Body of pancreas (tissue), 4 donors: ENCODE results near the gene SLC16A7. TPM values are rescaled to one million over a fixed set of nuclear protein-coding genes. Genes with fewer than 3 reads are reported as not detected.

Experiments
- ATAC-seq: fragments of 150-250 bp; one replicate; pipeline ENCODE4 v1.9.1; 2016
- DNase-seq, 4 donors: peaks; one replicate each; pipeline ENCODE4 v3.0.0-alpha.2; 2019
- H3K27ac ChIP-seq, 4 donors: fragments of 200-600 bp; sonication (generic); 1 replicate in 3 of 4; 2 replicates in 1 of 4; pipeline versions ENCODE4 v1.5.1 to v1.6.1; 2016 to 2019; ENCODE audit warnings: mild to moderate bottlenecking in 1 of 4, mixed read lengths in 1 of 4, moderate library complexity in 1 of 4
- H3K27me3 ChIP-seq, 2 donors: fragments of 200-600 bp; sonication (generic); one replicate each; pipeline ENCODE4 v1.6.0; 2016; ENCODE audit warnings: mild to moderate bottlenecking in 1 of 2
- H3K36me3 ChIP-seq, 2 donors: fragments of 200-600 bp; sonication (generic); replicated peaks in 1 of 2; 2 replicates each; pipeline ENCODE4 v1.5.1; 2016; ENCODE audit warnings: low read depth in 2 of 2; ENCODE audit not compliant: insufficient read depth in 1 of 2
- H3K4me1 ChIP-seq: fragments of 200-600 bp; sonication (generic); one replicate; pipeline ENCODE4 v1.6.0; 2016
- H3K4me3 ChIP-seq, 2 donors: fragments of 200-600 bp; sonication (generic); 1 replicate in 1 of 2; 2 replicates in 1 of 2; pipeline ENCODE4 v1.5.1; 2016 to 2019
- H3K9me3 ChIP-seq, 3 donors: fragments of 200-600 bp; sonication (generic); 1 replicate in 2 of 3; 2 replicates in 1 of 3; pipeline ENCODE4 v1.5.1; 2016
- CTCF ChIP-seq, 7 experiments: fragments of 450-650 bp in 4 of 7; fragments of 200-600 bp in 3 of 7; sonication (generic) in 3 of 7; IDR thresholded peaks; one replicate each; pipeline ENCODE4 v1.5.1; 2016 to 2019; ENCODE audit warnings: antibody characterized with exemption in 7 of 7
- POLR2A ChIP-seq, 3 donors: fragments of 450-650 bp; IDR thresholded peaks; one replicate each; pipeline ENCODE4 v1.6.1; 2016; ENCODE audit warnings: antibody characterized with exemption in 3 of 3, mild to moderate bottlenecking in 2 of 3
- WGBS, 2 donors: methylation state at CpG; one replicate each; pipeline ENCODE4 v1.1.5; 2017; 5-methylcytosine and 5-hydroxymethylcytosine counted together
- intact Hi-C: fragments of 100-400 bp; cut with DNase I; formaldehyde crosslinking; loops from one replicate; pipeline ENCODE4 v1.15.1; 2023
- total RNA-seq, 2 donors: library from RNA; depleted of rRNA; stranded (reverse); fragments of >200 nt; gene quantifications; one replicate each; pipeline ENCODE4 v1.1.0, GENCODE V29; 2016

SLC16A7 gene
- total RNA-seq, 2 donors from 2014 or later, result 36.8 to 50.4 TPM

GRCh38 chr12:59637692-59638070, 41.9 kb downstream of the SLC16A7 start:
- Histone ChIP-seq H3K4me1 (no peaks in the 10 kb centered on the region), H3K27me3 (no peaks in the 10 kb centered on the region), H3K9me3 (no peaks in the 10 kb centered on the region), H3K36me3 (no peaks in the 10 kb centered on the region), H3K4me3 (no peak overlapping the region), H3K27ac (no peak overlapping the region)
- no peak for TF ChIP-seq POLR2A (IDR thresholded peaks at IDR 0.05)
- no peak for TF ChIP-seq CTCF (IDR thresholded peaks at IDR 0.05)
- intact Hi-C loops, result no loop called here
- ATAC-seq, result no peak
- no peak for DNase-seq

DNA sequence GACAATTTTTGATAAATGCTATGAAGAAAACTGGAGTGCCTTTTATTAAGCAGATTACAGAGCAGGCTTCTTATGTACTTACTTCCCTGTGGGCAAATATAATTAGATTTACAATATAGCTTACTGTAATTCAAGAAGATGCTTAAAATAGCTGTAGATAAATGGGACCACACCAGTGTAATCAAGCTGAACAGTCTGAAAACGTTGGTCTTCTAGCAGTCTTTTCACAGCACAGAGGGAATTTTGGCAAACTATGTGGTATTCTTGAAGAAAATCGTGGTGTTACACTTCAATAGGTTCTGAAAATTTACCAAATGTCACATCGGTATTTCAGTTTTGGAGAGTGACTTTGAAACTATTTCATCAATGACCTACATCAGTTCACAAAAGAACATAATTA, 47.7 kb downstream of the SLC16A7 start:
- 79 to 81% methylated on average over 3 of the region's 3 CpGs for WGBS, 2 donors
- Histone ChIP-seq H3K9me3 (no peaks in the 10 kb centered on the region), H3K27me3 (no peaks in the 10 kb centered on the region), H3K4me1 (no peaks in the 10 kb centered on the region), H3K27ac (no peak overlapping the region), H3K4me3 (no peak overlapping the region), H3K36me3 (no peaks in the 10 kb centered on the region)
- ATAC-seq, result no peak
- TF ChIP-seq POLR2A (IDR thresholded peaks at IDR 0.05) (no peak), CTCF (IDR thresholded peaks at IDR 0.05) (no peak)
- no peak for DNase-seq
- intact Hi-C loops, result no loop called here

DNA sequence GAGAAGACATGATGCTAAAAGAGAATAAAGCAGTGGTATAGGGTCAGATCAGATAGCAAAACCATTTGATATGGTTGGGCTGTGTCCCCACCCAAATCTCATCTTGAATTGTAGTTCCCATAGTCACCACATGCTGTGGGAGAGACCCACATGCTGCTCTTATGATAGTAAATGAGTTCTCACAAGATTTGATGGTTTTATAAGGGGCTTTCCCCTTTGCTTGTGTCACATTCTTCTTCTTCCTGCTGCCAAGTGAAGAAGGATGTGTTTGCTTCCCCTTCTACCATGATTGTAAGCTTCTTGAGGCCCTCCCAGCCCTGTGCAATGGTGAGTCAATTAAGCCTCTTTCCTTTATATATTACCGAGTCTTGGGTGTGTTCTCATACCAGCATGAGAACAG, 49.4 kb downstream of the SLC16A7 start:
- H3K27ac ChIP-seq, result no peak overlapping the region
- DNase-seq, result no peak
- no peak for TF ChIP-seq CTCF (IDR thresholded peaks at IDR 0.05)
- no peak for TF ChIP-seq POLR2A (IDR thresholded peaks at IDR 0.05)
- intact Hi-C loops, result no loop called here
- H3K4me3 ChIP-seq, result no peak overlapping the region
- ATAC-seq, result no peak
- H3K4me1 ChIP-seq, result peaks cover 7% of the 10 kb centered on the region
- WGBS, 2 donors, result 92 to 94% methylated on average over 1 of the region's 1 CpG
- no peaks in the 10 kb centered on the region for H3K27me3 ChIP-seq
- no peaks in the 10 kb centered on the region for H3K9me3 ChIP-seq
- no peaks in the 10 kb centered on the region for H3K36me3 ChIP-seq

DNA sequence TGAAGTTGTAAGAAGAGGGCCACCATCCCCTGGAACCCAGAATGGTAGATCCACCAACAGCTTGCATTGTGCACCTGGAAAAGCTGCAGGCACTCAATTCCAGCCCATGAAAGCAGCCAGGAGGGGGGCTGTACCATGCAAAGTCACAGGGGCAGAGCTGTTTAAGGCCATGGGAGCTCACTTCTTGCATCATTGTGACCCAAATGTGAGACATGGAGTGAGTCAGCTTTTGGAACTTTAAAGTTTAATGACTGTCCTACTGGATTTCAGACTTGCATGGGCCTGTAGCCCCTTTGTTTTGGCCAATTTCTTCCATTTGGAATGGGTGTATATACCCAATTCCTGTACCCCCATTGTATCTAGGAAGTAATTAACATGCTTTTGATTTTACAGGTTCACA, 50.8 kb downstream of the SLC16A7 start:
- H3K27ac ChIP-seq, result no peak overlapping the region
- no peak overlapping the region for H3K4me3 ChIP-seq
- no peaks in the 10 kb centered on the region for H3K27me3 ChIP-seq
- TF ChIP-seq POLR2A (IDR thresholded peaks at IDR 0.05) (no peak), CTCF (IDR thresholded peaks at IDR 0.05) (no peak)
- no peaks in the 10 kb centered on the region for H3K36me3 ChIP-seq
- peaks cover 20% of the 10 kb centered on the region for H3K4me1 ChIP-seq
- ATAC-seq, result no peak
- DNase-seq, result no peak
- intact Hi-C loops, result no loop called here
- H3K9me3 ChIP-seq, result no peaks in the 10 kb centered on the region

GRCh38 chr12:59649203-59649602, 53.4 kb downstream of the SLC16A7 start:
- H3K27me3 ChIP-seq, result no peaks in the 10 kb centered on the region
- WGBS, 2 donors, result 74 to 89% methylated on average over 2 of the region's 2 CpGs
- H3K36me3 ChIP-seq, result no peaks in the 10 kb centered on the region
- intact Hi-C loops, result no loop called here
- peak overlapping the region in 1 of 4 donors; percentile 84 for H3K27ac ChIP-seq
- ATAC-seq (no peak), DNase-seq (no peak)
- H3K4me1 ChIP-seq, result peaks cover 36% of the 10 kb centered on the region
- H3K9me3 ChIP-seq, result no peaks in the 10 kb centered on the region
- TF ChIP-seq CTCF (IDR thresholded peaks at IDR 0.05) (no peak), POLR2A (IDR thresholded peaks at IDR 0.05) (no peak)
- no peak overlapping the region for H3K4me3 ChIP-seq
